MCF 10A (cell line): Measurements from ENCODE around the gene PARP9. TPM values are rescaled to one million over a fixed set of nuclear protein-coding genes. Genes with fewer than 3 reads are reported as not detected.

Experiments used
- BruUV-seq: library from RNA; stranded (reverse); fragments of 400-500 nt; replicated peaks from 2 replicates; lab custom pipeline; 2021; lab: Mats Ljungman, UMichigan
- CTCF ChIA-PET: fragments of 300-600 bp; sonication (Branson Sonifier 250); formaldehyde crosslinking; extraction: SDS; loops from one replicate; lab custom pipeline; 2021; ENCODE audit warnings: antibody characterized with exemption, inconsistent platforms; lab: Yijun Ruan, JAX
- POLR2A ChIA-PET: fragments of 300-600, 350-650 bp; sonication (Branson Sonifier 250); formaldehyde crosslinking; extraction: SDS; loops from one replicate; lab custom pipeline; 2020; ENCODE audit warnings: antibody characterized with exemption, inconsistent platforms; lab: Yijun Ruan, JAX
- DNase-seq: peaks from one replicate; pipeline ENCODE4 v3.0.0-alpha.2; 2018; ENCODE audit not compliant: unreplicated experiment
- H3K27ac Mint-ChIP-seq: one replicate; pipeline ENCODE4 v1.8.0; 2022; ENCODE audit warnings: mild to moderate bottlenecking, low read depth, mixed read lengths; ENCODE audit not compliant: unreplicated experiment
- H3K27me3 Mint-ChIP-seq: one replicate; pipeline ENCODE4 v1.8.0; 2022; ENCODE audit warnings: mixed read lengths; ENCODE audit not compliant: insufficient read depth, unreplicated experiment
- H3K36me3 Mint-ChIP-seq: one replicate; pipeline ENCODE4 v1.8.0; 2022; ENCODE audit warnings: mild to moderate bottlenecking, moderate library complexity, mixed read lengths; ENCODE audit not compliant: insufficient read depth, unreplicated experiment
- H3K4me1 Mint-ChIP-seq: one replicate; pipeline ENCODE4 v1.8.0; 2022; ENCODE audit warnings: mixed read lengths; ENCODE audit not compliant: insufficient read depth, unreplicated experiment
- H3K4me3 Mint-ChIP-seq: one replicate; pipeline ENCODE4 v1.8.0; 2022; ENCODE audit warnings: mild to moderate bottlenecking, moderate library complexity, mixed read lengths; ENCODE audit not compliant: unreplicated experiment
- H3K9me3 Mint-ChIP-seq: one replicate; pipeline ENCODE4 v1.8.0; 2022; ENCODE audit warnings: mixed read lengths; ENCODE audit not compliant: unreplicated experiment
- intact Hi-C: fragments of 100-400 bp; cut with micrococcal nuclease; formaldehyde crosslinking; loops from 2 replicates; pipeline ENCODE4 v1.14.1; 2022
- total RNA-seq: library from RNA; stranded (reverse); gene quantifications from 2 replicates; pipeline ENCODE4 v1.2.3, GENCODE V29; 2022
- TF ChIP-seq, protein P1 (sequence below): fragments of 200-600 bp; IDR thresholded peaks from one replicate; pipeline ENCODE4 v1.8.0; 2022; ENCODE audit warnings: antibody characterized with exemption, mild to moderate bottlenecking; ENCODE audit not compliant: unreplicated experiment

PARP9 gene
- total RNA-seq, 1 experiment from 2014 or later = 6.3 TPM

DNA sequence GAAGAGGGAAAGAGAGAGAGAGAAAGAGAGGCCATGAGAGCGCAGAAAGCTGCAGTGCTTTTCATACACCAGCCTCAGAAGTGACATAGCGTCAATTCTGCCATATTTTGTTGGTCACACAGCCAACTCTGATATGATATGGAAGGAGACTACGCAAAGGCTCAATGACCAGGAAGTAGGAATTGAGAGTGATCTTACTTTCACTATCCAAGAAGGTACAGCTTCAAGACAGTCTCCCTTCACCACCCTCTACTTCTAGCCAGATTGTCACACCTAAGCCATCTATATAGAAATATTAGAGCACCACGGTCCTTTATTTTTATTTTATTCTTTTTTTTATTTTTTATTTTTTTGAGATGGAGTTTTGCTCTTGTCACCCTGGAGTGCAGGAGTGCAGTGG lies 34.5 kb upstream of the PARP9 start:
- intact Hi-C loops = no loop called here
- TF ChIP-seq, protein P1, sequence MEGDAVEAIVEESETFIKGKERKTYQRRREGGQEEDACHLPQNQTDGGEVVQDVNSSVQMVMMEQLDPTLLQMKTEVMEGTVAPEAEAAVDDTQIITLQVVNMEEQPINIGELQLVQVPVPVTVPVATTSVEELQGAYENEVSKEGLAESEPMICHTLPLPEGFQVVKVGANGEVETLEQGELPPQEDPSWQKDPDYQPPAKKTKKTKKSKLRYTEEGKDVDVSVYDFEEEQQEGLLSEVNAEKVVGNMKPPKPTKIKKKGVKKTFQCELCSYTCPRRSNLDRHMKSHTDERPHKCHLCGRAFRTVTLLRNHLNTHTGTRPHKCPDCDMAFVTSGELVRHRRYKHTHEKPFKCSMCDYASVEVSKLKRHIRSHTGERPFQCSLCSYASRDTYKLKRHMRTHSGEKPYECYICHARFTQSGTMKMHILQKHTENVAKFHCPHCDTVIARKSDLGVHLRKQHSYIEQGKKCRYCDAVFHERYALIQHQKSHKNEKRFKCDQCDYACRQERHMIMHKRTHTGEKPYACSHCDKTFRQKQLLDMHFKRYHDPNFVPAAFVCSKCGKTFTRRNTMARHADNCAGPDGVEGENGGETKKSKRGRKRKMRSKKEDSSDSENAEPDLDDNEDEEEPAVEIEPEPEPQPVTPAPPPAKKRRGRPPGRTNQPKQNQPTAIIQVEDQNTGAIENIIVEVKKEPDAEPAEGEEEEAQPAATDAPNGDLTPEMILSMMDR = no peak
- no peak for DNase-seq
- Mint-ChIP-seq H3K4me1 (no peaks in the 10 kb centered on the region), H3K36me3 (no peaks in the 10 kb centered on the region), H3K27ac (no peak overlapping the region), H3K4me3 (no peak overlapping the region), H3K27me3 (peaks cover 7% of the 10 kb centered on the region), H3K9me3 (peaks cover 8% of the 10 kb centered on the region)
- ChIA-PET CTCF (no interaction called here), POLR2A (interaction anchor here (1.1 kb wide), 1 partner anchor 12 kb away, joined by 4 read pairs; no protein-coding TSS in a partner anchor)
- no TSS peak for BruUV-seq

DNA sequence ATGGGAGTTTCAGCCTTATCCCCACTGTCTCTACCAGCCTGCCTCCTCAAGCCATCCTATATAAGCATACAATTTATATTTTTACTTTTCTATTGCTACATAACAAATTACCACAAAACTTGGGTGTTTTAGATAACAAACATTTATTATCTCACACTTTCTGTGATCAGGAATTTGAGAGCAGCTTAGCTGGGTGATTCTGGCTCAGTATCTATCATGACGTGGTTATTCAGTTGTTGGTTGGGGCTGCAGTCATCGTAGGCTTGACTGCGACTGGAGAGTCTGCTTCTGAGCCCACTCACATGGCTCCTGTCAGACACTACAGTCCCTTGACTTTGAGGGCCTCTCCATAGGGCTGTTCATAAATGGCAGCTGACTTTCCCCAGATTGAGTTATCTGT lies 34.1 kb upstream of the PARP9 start:
- H3K36me3 Mint-ChIP-seq = no peaks in the 10 kb centered on the region
- peaks cover 8% of the 10 kb centered on the region for H3K9me3 Mint-ChIP-seq
- CTCF ChIA-PET = no interaction called here
- no peak overlapping the region for H3K4me3 Mint-ChIP-seq
- DNase-seq = no peak
- H3K4me1 Mint-ChIP-seq = no peaks in the 10 kb centered on the region
- no peak overlapping the region for H3K27ac Mint-ChIP-seq
- BruUV-seq = no TSS peak
- intact Hi-C loops = no loop called here
- TF ChIP-seq, protein P1 = no peak
- H3K27me3 Mint-ChIP-seq = peaks cover 7% of the 10 kb centered on the region
- POLR2A ChIA-PET = interaction anchor here (1.1 kb wide), 1 partner anchor 12 kb away, joined by 4 read pairs; no protein-coding TSS in a partner anchor

DNA sequence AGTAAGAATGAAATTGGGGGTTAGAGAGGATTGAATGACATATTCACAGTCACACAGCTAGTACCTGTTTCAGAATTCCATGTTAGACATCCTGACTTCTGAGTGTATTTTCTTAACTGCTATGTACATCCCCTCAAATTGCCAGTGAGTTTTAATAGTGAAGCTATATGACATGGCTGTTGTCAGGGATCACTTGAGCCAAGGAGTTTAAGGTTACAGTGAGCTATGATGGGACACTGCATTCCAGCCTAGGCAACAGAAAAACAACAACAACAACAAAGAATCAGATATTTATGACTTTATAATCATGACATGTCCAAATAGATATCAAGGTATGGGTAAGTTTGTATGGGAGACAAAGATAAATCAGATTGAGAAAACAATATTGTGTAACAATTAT lies 29.9 kb upstream of the PARP9 start:
- intact Hi-C loops = no loop called here
- POLR2A ChIA-PET = interaction anchor here (0.9 to 1.8 kb wide), 3 partner anchors 10 to 85 kb away, joined by 3 to 5 read pairs (median 4); no protein-coding TSS in a partner anchor
- CTCF ChIA-PET = no interaction called here
- Mint-ChIP-seq H3K4me3 (no peak overlapping the region), H3K27ac (no peak overlapping the region), H3K4me1 (no peaks in the 10 kb centered on the region), H3K27me3 (no peaks in the 10 kb centered on the region), H3K36me3 (no peaks in the 10 kb centered on the region), H3K9me3 (peaks cover 8% of the 10 kb centered on the region)
- TF ChIP-seq, protein P1 = no peak
- no peak for DNase-seq
- no TSS peak for BruUV-seq

DNA sequence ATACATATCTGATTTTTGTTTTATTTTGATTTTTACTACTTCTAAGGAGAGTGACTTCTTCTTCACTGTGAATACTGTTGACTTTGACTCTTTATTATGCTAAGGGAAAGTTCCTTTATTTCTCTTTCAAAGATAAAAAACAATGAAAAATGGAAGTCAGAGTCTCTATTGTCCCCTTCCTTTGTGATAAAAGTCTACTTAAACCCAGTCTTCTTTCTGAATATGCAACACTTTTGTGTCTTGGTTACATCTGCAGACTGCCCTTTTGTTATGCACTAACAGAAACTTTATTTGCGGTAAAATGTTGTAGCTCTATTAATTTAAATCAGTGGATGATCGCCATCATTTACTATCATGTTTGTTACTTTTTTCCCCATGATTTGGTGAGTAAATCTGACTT lies 26.5 kb upstream of the PARP9 start:
- intact Hi-C loops = no loop called here
- Mint-ChIP-seq H3K4me1 (no peaks in the 10 kb centered on the region), H3K4me3 (no peak overlapping the region), H3K36me3 (peaks cover 5% of the 10 kb centered on the region), H3K27me3 (no peaks in the 10 kb centered on the region), H3K27ac (no peak overlapping the region), H3K9me3 (peaks cover 3% of the 10 kb centered on the region)
- ChIA-PET CTCF (no interaction called here), POLR2A (no interaction called here)
- TF ChIP-seq, protein P1 = no peak
- no TSS peak for BruUV-seq
- no peak for DNase-seq
